Muscle layer of colon (tissue), 2 donors: ENCODE data around the gene HMGXB4.

ENCODE experiments used
- H3K27ac ChIP-seq: one replicate; pipeline ENCODE4 v1.7.0; 2013; ENCODE audit warnings: low read depth, mild to moderate bottlenecking, low read length, moderate library complexity
- H3K27me3 ChIP-seq, 2 donors: one replicate each; pipeline ENCODE4 v1.7.0; 2013; ENCODE audit warnings: low read length in 2 of 2, mild to moderate bottlenecking in 2 of 2; ENCODE audit not compliant: insufficient read depth in 2 of 2, control insufficient read depth in 1 of 2
- H3K36me3 ChIP-seq: one replicate; pipeline ENCODE4 v1.7.0; 2013; ENCODE audit warnings: mild to moderate bottlenecking, low read length; ENCODE audit not compliant: insufficient read depth
- H3K4me1 ChIP-seq: one replicate; pipeline ENCODE4 v1.7.0; 2013; ENCODE audit warnings: mild to moderate bottlenecking, low read length; ENCODE audit not compliant: insufficient read depth
- H3K4me3 ChIP-seq, 2 donors: one replicate each; pipeline ENCODE4 v1.7.0; 2013; ENCODE audit warnings: low read length in 2 of 2, low read depth in 1 of 2, mild to moderate bottlenecking in 1 of 2, moderate library complexity in 1 of 2
- H3K9ac ChIP-seq: one replicate; pipeline ENCODE4 v1.7.0; 2013; ENCODE audit warnings: low read length
- H3K9me3 ChIP-seq: one replicate; pipeline ENCODE4 v1.7.0; 2013; ENCODE audit warnings: mild to moderate bottlenecking, low read length
- donor health status: abdominal sarcoma.
- donor health status: Adenocarcinoma of cecum.

The HMGXB4 gene

DNA sequence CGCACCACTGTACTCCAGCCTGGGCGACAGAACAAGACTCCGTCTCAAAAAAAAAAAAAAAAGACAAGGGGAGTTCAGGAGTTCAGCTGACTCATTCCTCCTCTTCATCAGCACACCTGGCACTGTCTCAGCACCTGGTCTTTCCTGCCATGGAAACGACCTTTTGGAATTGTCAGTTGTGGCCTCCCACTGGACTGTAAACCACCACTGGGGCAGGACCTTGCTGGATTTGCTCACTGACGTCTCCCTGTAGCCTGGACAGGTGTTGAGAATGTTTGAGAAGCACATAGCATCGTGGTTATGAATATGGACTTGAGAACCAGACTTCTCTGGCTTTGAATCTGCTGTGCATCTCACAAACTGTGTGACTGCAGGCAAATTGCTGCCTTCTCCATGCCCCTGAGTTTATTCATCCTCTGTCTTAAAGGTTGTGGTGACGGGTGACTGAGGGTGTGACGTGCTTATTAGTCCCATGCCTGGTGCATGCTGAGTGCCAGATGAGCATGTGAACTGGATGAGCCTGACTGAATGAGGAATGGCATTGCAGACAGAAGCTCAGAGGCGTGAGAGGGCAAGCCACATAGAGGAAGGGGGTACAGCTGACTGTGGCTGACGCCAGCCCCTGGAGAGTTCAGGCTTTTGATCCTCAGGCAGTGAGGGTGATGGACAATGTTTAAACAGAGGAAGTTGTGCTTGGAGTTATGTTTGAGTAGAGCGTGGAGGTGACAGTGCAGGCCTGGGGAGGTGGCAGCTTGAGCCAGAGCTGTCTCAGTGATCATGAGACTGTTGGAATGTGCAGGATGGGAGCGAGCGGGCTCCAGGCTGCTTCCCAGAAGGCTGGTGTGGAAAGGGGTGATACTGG, 55.1 kb downstream of the HMGXB4 start:
- Histone ChIP-seq H3K4me3 (no peak overlapping the region), H3K27ac (no peak overlapping the region), H3K9ac (no peak overlapping the region), H3K4me1 (peaks cover 37% of the 10 kb centered on the region), H3K36me3 (no peaks in the 10 kb centered on the region), H3K27me3 (no peaks in the 10 kb centered on the region), H3K9me3 (no peaks in the 10 kb centered on the region)

DNA sequence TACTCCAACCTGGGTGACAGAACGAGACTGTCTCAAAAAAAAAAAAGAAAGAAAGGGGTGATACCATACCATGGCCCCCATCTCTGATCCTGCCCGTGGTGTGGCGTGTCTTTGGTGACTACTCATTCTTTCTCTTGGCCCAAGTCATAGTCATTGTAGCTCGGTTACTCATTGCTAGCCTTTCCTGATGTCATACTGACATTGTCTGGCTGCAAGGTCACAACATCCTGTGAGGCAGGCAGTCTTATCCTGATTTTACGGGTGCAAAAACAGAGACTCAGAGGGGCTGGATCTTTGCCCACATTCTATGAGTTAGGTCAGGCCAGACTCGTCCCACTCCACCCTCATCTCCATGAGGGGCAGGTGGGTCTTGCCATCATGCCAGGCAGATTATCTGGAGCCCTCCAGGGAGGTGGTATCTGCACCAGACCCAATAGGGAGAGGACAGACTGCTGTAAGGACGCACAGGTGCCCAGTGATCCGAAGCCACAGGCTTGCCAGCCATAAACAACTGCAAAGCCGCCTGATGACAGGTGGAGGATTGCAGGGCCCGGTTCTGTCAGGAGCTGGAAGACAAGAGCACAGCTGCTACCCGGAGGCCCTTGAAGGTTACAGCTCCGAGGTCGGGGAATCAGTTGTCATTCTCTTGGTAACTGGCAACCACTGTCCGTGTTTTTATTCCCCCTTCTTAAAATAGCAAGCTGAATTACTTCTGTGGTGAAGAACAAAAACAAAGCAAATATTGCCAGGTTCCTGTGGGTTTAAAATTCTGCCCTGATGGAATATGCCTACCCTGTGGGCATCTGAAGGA, 56.2 kb downstream of the HMGXB4 start:
- Histone ChIP-seq H3K27me3 (no peaks in the 10 kb centered on the region), H3K36me3 (peaks cover 8% of the 10 kb centered on the region), H3K9me3 (no peaks in the 10 kb centered on the region), H3K9ac (peak overlapping the region; percentile 20), H3K27ac (peak overlapping the region; percentile 21), H3K4me1 (peaks cover 34% of the 10 kb centered on the region), H3K4me3 (peak overlapping the region in 1 of 2 donors; percentile 26)

DNA sequence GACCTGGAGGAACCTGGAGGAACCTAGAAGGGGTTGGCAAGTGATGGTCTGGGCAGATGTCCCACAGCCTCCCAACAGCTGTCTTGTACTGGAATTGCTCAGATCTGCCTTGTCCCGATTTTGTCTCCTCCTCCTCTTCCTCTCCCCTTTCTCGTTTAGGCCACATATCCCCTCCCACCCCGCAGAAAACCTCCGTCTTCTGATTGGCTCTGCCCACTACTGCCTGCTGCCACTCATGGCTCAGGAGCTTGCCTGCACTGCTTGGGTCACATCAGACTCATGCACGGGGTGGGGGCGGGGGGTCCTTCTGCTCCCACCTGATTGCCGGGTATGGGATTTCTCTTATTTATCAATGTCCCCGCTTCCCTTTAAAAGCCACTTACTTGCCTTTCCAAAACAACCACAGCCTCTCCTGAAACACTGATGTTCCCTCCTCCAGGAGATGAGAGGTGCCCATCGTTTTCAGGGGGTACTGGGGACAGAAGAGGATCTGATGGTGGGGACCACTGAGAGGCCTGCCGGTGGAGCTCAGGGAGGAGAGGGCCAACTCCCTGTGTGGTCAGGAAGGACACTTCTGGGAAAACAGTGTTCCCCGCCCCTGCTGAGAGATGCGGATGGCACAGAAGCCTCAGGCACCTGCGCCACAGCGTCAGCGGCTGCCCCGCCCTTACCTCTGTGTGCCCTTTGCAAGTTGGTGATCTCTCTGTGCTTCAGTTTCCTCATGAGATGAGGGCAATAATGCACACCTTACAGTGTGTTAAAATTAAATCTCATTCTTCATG, 57.1 kb downstream of the HMGXB4 start:
- H3K9ac ChIP-seq, result no peak overlapping the region
- no peak overlapping the region for H3K4me3 ChIP-seq
- H3K4me1 ChIP-seq, result peaks cover 34% of the 10 kb centered on the region
- no peaks in the 10 kb centered on the region for H3K9me3 ChIP-seq
- peaks cover 16% of the 10 kb centered on the region for H3K36me3 ChIP-seq
- peak overlapping the region; percentile 21 for H3K27ac ChIP-seq
- no peaks in the 10 kb centered on the region for H3K27me3 ChIP-seq

DNA sequence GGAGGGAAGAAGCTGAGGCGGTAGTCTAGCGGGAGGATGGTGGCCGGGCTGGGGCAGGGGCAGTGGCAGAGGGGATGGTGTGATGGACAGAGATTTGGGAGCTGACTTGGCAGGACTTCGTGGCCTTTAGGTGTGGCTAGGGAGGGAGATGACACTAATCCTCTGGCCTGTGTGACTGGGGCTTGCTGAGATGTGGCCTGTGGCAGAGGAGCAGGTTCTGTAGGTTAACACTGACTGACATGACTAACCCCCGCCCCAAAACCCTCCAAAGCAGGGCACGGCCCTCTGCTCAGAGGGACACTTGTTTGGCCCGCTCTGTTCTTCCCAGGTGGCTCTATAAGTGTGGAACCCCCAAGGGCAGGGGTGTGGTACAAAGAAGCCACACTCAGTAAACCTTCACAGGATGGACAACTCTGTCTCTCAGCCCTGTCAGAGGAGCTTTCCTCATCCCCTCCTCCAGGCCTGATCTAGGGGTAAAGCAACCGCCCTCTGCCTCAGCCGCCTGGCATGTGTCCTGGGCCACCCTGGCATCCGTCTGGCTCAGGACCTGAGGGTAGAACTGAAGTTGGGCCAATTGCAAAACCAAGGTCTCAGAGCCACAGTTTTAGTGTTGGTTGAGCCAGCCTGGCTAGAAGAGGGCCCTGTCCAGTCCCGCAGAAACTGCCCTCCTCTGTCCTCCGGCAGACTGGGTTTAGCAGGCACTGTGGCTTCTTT, 58.0 kb downstream of the HMGXB4 start:
- Histone ChIP-seq H3K27me3 (no peaks in the 10 kb centered on the region), H3K36me3 (peaks cover 25% of the 10 kb centered on the region), H3K27ac (no peak overlapping the region), H3K4me3 (no peak overlapping the region), H3K9me3 (no peaks in the 10 kb centered on the region), H3K9ac (no peak overlapping the region), H3K4me1 (peaks cover 34% of the 10 kb centered on the region)

DNA sequence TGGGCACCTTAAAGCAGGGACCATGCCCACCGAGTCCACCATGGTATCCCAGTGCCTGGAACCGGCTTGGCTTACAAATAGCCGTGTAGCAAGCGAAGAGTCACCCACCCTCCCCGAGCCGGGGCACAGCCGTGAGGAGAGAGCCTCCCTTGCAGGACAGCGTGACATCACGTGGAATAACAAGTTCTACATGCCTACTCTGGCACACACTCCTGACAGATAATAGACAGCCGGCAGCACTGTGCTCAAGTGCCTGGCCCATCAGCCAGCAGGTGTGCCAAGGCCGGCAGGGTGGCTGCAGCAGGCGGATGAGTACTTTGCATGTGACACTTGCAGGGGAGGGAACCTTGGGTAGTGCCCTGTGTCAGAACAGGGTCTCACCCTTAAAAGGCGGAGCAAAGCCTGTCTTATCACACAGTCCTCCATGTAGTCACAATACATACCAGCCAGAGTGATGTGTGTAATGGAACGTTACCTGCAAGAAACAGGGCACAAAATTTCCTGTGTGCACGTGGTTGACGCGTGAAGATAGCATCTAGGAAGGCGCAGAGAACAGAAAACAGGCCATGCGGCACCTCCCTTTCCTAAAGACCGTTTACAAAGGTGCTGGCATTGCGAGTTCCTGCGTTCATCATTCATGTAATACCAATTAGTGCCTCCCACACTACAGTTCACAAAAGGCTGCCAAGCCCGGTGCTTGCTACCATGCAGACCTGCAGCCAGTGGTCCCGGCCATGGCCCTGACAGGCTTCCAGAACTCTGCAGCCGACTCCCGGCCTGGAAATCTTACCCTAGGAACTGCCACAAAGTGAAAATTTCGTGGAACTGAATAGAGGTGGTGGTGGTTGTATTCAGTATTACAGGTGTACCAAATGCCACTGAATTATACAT, 58.8 kb downstream of the HMGXB4 start:
- Histone ChIP-seq H3K27ac (no peak overlapping the region), H3K27me3 (no peaks in the 10 kb centered on the region)

DNA sequence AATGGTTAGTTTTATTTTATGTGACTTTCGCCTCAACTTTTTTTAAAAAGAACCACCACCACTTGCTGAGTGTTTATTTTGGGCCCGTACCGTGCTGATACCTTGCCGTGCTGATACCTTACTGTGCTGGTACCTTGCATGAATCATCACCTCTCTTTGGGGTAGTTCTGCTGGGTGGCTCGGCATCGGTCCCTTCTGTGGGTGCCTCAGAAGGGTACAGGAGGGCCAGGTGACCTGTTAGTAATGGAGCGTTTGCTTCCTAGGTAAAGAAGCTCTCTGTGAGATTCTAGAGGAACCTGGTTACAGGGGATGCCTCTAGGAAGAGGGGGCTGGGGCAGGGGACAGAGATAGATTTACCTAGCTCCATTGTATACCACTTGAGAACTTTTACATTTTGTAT, 59.5 kb downstream of the HMGXB4 start:
- Histone ChIP-seq H3K4me3 (no peak overlapping the region), H3K27ac (no peak overlapping the region), H3K4me1 (peaks cover 34% of the 10 kb centered on the region)

More for the DNA sequence above, 58.8 kb downstream of the HMGXB4 start:
- Histone ChIP-seq H3K4me1 (peaks cover 34% of the 10 kb centered on the region), H3K4me3 (no peak overlapping the region), H3K36me3 (peaks cover 30% of the 10 kb centered on the region), H3K9me3 (no peaks in the 10 kb centered on the region), H3K9ac (no peak overlapping the region)

DNA sequence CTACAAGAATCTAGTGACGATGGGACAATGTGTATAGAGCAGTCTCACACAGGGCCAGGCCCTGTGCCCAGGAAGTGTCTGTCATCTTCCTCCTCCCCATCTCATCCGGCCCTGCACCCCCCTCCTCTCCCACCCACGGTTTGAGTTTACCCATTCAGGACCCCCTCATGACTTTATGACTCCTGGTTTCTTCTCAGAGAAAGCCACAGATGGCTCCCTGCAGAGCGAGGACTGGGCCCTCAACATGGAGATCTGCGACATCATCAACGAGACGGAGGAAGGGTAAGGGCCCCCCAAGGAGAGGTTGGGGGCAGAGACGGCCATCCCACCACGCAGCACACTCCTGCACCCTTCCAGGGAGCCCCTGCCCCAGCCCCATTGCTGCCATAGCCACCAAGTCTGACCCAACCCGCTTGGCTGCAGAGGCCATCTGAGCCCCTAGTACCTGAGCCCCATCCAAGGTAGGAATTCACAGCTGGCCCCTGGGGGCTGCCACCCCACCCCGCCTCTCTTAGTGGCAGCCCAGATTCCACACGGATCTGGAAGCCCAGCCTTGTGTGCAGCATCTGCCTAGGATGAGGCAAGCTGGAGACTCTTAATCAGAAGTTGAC, 60.5 kb downstream of the HMGXB4 start:
- Histone ChIP-seq H3K4me1 (peaks cover 32% of the 10 kb centered on the region), H3K9ac (no peak overlapping the region), H3K27ac (no peak overlapping the region), H3K4me3 (no peak overlapping the region), H3K9me3 (no peaks in the 10 kb centered on the region), H3K36me3 (peaks cover 42% of the 10 kb centered on the region), H3K27me3 (no peaks in the 10 kb centered on the region)

More for the DNA sequence above, 59.5 kb downstream of the HMGXB4 start:
- H3K36me3 ChIP-seq, result peaks cover 32% of the 10 kb centered on the region
- no peaks in the 10 kb centered on the region for H3K27me3 ChIP-seq
- no peaks in the 10 kb centered on the region for H3K9me3 ChIP-seq
- H3K9ac ChIP-seq, result no peak overlapping the region

DNA sequence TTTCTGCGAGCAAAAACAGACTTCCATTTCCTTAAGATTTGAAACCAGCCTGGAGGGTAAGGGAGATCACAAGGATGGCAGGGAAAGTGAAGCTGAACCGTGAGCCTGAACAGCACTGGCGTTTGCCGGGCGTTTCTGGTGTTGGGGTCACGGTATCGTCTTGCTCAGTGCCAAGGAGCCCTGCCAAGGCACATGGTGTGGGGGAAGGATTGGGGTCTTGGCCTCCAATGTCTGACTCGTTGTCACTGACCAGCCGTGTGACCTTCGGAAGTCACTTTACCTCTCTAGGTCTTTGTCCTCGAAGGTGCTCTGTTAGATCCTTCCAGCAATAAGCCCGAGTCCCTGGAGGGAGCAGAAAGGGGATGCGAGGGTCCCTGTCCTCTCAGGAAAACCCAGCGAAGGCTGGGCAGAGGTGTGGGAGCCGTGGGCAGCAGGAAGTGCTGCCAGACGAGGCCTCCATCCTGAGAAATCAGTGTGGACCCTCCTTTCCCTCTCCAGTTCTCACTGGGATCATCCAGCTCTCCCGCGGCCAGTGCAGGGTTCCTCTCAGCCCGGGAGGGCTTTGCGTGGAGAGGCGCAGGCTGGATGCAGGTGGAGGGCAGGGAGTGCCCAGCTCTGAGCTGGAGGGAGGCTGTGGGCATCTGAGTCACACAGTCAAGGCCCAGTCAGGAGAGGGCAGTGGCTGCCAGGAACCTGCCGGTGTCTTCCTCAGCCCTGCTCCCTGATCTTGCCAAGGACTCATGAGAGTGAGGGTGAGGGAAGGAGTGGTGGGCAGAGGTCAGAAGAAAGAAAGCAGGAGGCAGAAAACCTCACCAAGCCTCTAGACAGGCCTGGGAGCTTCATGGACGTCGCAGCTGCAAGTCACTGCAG, 61.3 kb downstream of the HMGXB4 start:
- Histone ChIP-seq H3K27me3 (no peaks in the 10 kb centered on the region), H3K27ac (no peak overlapping the region), H3K9me3 (no peaks in the 10 kb centered on the region), H3K36me3 (peaks cover 50% of the 10 kb centered on the region), H3K9ac (no peak overlapping the region), H3K4me3 (no peak overlapping the region), H3K4me1 (peaks cover 24% of the 10 kb centered on the region)

DNA sequence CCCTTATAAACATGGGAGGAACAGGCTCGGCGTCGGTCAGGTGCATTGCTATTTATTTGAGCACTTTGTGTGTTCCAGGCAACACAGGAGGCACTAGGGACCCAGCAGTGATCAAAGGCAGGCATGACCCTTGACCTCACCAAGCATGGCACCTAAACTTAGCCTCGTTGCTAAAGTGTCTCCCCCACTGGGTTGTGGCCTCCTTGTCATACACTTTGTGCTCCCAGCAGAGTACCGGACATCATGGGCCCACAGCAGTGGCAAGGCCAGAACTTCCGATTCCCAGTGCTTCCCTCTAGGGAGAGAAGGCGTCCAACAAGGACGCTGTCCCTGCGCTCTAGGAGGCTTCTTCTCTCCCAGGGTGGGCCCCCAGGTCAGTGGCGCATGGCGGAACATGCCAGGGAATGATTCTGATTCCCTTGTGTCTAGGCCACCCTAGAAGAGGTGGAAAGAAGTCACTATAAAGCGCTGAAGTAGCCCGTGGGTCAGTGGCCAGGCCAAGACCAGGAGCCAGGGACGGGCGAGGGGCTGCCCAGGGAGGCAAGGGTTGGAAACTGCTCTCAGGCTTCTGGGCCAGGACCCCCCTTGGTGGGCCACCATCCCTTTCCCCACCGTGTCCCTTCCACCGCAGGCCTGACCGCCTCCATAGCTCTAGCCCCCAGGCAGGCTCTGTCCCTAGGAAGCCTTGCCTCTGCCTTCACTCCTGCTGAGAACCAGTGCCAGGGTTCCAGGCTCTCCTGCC, 62.1 kb downstream of the HMGXB4 start:
- H3K4me1 ChIP-seq, result peaks cover 16% of the 10 kb centered on the region
- H3K27me3 ChIP-seq, result no peaks in the 10 kb centered on the region
- no peak overlapping the region for H3K27ac ChIP-seq
- no peak overlapping the region for H3K4me3 ChIP-seq
- no peak overlapping the region for H3K9ac ChIP-seq
- H3K9me3 ChIP-seq, result no peaks in the 10 kb centered on the region
- H3K36me3 ChIP-seq, result peaks cover 58% of the 10 kb centered on the region
